NCI-H2107 (cell line): ENCODE data around the gene MCF2.
"Not testable (repeated sequence)": the region's sequence is repeated elsewhere in the genome, so short reads cannot be mapped to it uniquely, and the experiment has no call there.

Experiments
- DNase-seq: peaks from one replicate; lab custom pipeline; 2025; lab: John Stamatoyannopoulos, UW

MCF2 gene

GRCh38 chrX:139708067-139708466, at the start of gene MCF2:
Gene MCF2, minus strand, starts transcription at chrX:139708167. Its CDS starts 56,423 bp downstream, at chrX:139651744.
- no peak for DNase-seq

GRCh38 chrX:139751053-139751452, 43.1 kb upstream of the MCF2 start:
- no peak for DNase-seq

- no peak for DNase-seq
These were observed 42.4 kb upstream of the MCF2 start for GRCh38 chrX:139750390-139750789.

GRCh38 chrX:139739138-139739537, 31.2 kb upstream of the MCF2 start:
- DNase-seq: no peak

GRCh38 chrX:139738581-139738980, 30.6 kb upstream of the MCF2 start:
- DNase-seq: peak; percentile 60

GRCh38 chrX:139736151-139736550, 28.2 kb upstream of the MCF2 start:
- DNase-seq: no peak

- no peak for DNase-seq
These were observed 27.0 kb upstream of the MCF2 start for GRCh38 chrX:139734996-139735395.

GRCh38 chrX:139725720-139726119, 17.8 kb upstream of the MCF2 start:
- DNase-seq: no peak

GRCh38 chrX:139724626-139725025, 16.7 kb upstream of the MCF2 start:
- no peak for DNase-seq

- DNase-seq: no peak
These were observed 13.0 kb upstream of the MCF2 start for GRCh38 chrX:139720979-139721378.

- DNase-seq: no peak
These were observed 12.2 kb upstream of the MCF2 start for GRCh38 chrX:139720136-139720535.

GRCh38 chrX:139702658-139703057, 5.3 kb downstream of the MCF2 start:
- DNase-seq: no peak

- no peak for DNase-seq
These were observed 15.1 kb downstream of the MCF2 start for GRCh38 chrX:139692908-139693307.

- no peak for DNase-seq
These were observed 15.5 kb downstream of the MCF2 start for GRCh38 chrX:139692506-139692849.

- no peak for DNase-seq
These were observed 16.0 kb downstream of the MCF2 start for GRCh38 chrX:139691843-139692505.

GRCh38 chrX:139691493-139691842, 16.5 kb downstream of the MCF2 start:
- no peak for DNase-seq

- DNase-seq: not testable (repeated sequence)
These were observed 22.8 kb downstream of the MCF2 start for GRCh38 chrX:139685175-139685574.

GRCh38 chrX:139680356-139680755, 27.6 kb downstream of the MCF2 start:
- no peak for DNase-seq

GRCh38 chrX:139647597-139647996, 60.4 kb downstream of the MCF2 start:
- no peak for DNase-seq

GRCh38 chrX:139642241-139642927, 65.6 kb downstream of the MCF2 start:
- DNase-seq: no peak

GRCh38 chrX:139640259-139640658, 67.7 kb downstream of the MCF2 start:
- DNase-seq: no peak

GRCh38 chrX:139639253-139639652, 68.7 kb downstream of the MCF2 start:
- no peak for DNase-seq

GRCh38 chrX:139600105-139600504, 107.9 kb downstream of the MCF2 start:
- no peak for DNase-seq

- DNase-seq: no peak
These were observed 111.9 kb downstream of the MCF2 start for GRCh38 chrX:139596068-139596467.
